T-helper 1 cell (primary cell): Measurements from ENCODE around the gene SIRT3.

Source experiments
- DNase-seq, 5 donors: peaks; one replicate each; pipeline ENCODE4 v3.0.0-alpha.2; 2012 to 2020
- total RNA-seq, 4 donors: gene quantifications; one replicate each; lab custom pipeline; 2026; lab: John Stamatoyannopoulos, UW

Gene SIRT3
- total RNA-seq = 12.0 to 21.8 (median 18.9) reads per million in 4 donors

- DNase-seq = peak; percentile 77 to 88 (median 87)
These were observed at the start of gene SIRT3 for GRCh38 chr11:235997-236773. SIRT3 (minus strand) TSS chr11:236342; CDS start chr11:236328, 14 bp downstream.

GRCh38 chr11:285894-286220 is 49.7 kb upstream of the SIRT3 start:
- no peak for DNase-seq

- no peak for DNase-seq
These were observed 49.1 kb upstream of the SIRT3 start for GRCh38 chr11:285021-285893.

- no peak for DNase-seq
These were observed 48.2 kb upstream of the SIRT3 start for GRCh38 chr11:284105-285020.

GRCh38 chr11:283405-284104 is 47.4 kb upstream of the SIRT3 start:
- DNase-seq = no peak

- no peak for DNase-seq
These were observed 46.7 kb upstream of the SIRT3 start for GRCh38 chr11:282630-283360.

- DNase-seq = no peak
These were observed 46.0 kb upstream of the SIRT3 start for GRCh38 chr11:282171-282570.

GRCh38 chr11:281486-282161 is 45.5 kb upstream of the SIRT3 start:
- no peak for DNase-seq

GRCh38 chr11:280706-281485 is 44.8 kb upstream of the SIRT3 start:
- peak in 2 of 5 donors; percentile 37 to 65 for DNase-seq

- peak in 2 of 5 donors; percentile 56 to 65 for DNase-seq
These were observed 44.0 kb upstream of the SIRT3 start for GRCh38 chr11:279966-280705.

GRCh38 chr11:279040-279965 is 43.2 kb upstream of the SIRT3 start:
- peak in 1 of 5 donors; percentile 28 for DNase-seq

GRCh38 chr11:278001-278951 is 42.1 kb upstream of the SIRT3 start, which contains the start of gene NLRP6:
NLRP6 (plus strand) TSS chr11:278407; CDS start chr11:278570, 163 bp downstream.
- no peak for DNase-seq

GRCh38 chr11:276219-276618 is 40.1 kb upstream of the SIRT3 start:
- no peak for DNase-seq

GRCh38 chr11:272931-273198 is 36.7 kb upstream of the SIRT3 start:
- no peak for DNase-seq

GRCh38 chr11:272195-272930 is 36.2 kb upstream of the SIRT3 start:
- no peak for DNase-seq

GRCh38 chr11:271319-271715 is 35.2 kb upstream of the SIRT3 start:
- DNase-seq = no peak
